ENCODE measurements around the gene DMP1.

DMP1 gene

GRCh38 chr4:87649980-87650379, at the start of gene DMP1:
Gene DMP1, plus strand, starts transcription at chr4:87650280. Its CDS starts 6,213 bp downstream, at chr4:87656493.
- DNase-seq (ENCODE audit: low read depth in 1 of 2, low spot score in 1 of 2), result no peak

GRCh38 chr4:87601361-87601760, 48.7 kb upstream of the DMP1 start:
- no peak for DNase-seq (ENCODE audit: low read depth in 1 of 2, low spot score in 1 of 2)

GRCh38 chr4:87608229-87608628, 41.9 kb upstream of the DMP1 start, which contains the start of gene DSPP:
Gene DSPP, plus strand, starts transcription at chr4:87608529. Its CDS starts 2,380 bp downstream, at chr4:87610909.
- no peak for DNase-seq (ENCODE audit: low read depth in 1 of 2, low spot score in 1 of 2)

GRCh38 chr4:87614292-87614890, 35.7 kb upstream of the DMP1 start:
- DNase-seq (ENCODE audit: low read depth in 1 of 2, low spot score in 1 of 2), result no peak

GRCh38 chr4:87616268-87616667, 33.8 kb upstream of the DMP1 start:
- DNase-seq (ENCODE audit: low read depth in 1 of 2, low spot score in 1 of 2), result no peak

- DNase-seq (ENCODE audit: low read depth in 1 of 2, low spot score in 1 of 2), result no peak
These were observed 30.0 kb upstream of the DMP1 start for GRCh38 chr4:87620086-87620485.

GRCh38 chr4:87620491-87620890, 29.6 kb upstream of the DMP1 start:
- DNase-seq (ENCODE audit: low read depth in 1 of 2, low spot score in 1 of 2), result no peak

GRCh38 chr4:87622303-87622702, 27.8 kb upstream of the DMP1 start:
- no peak for DNase-seq (ENCODE audit: low read depth in 1 of 2, low spot score in 1 of 2)

GRCh38 chr4:87624698-87625097, 25.4 kb upstream of the DMP1 start:
- DNase-seq (ENCODE audit: low read depth in 1 of 2, low spot score in 1 of 2), result no peak

GRCh38 chr4:87631668-87632067, 18.4 kb upstream of the DMP1 start:
- no peak for DNase-seq (ENCODE audit: low read depth in 1 of 2, low spot score in 1 of 2)

- no peak for DNase-seq (ENCODE audit: low read depth in 1 of 2, low spot score in 1 of 2)
These were observed 17.6 kb upstream of the DMP1 start for GRCh38 chr4:87632469-87632868.

- DNase-seq (ENCODE audit: low read depth in 1 of 2, low spot score in 1 of 2), result no peak
These were observed 16.8 kb upstream of the DMP1 start for GRCh38 chr4:87633243-87633642.

GRCh38 chr4:87644286-87644685, 5.8 kb upstream of the DMP1 start:
- DNase-seq (ENCODE audit: low read depth in 1 of 2, low spot score in 1 of 2), result no peak

- no peak for DNase-seq (ENCODE audit: low read depth in 1 of 2, low spot score in 1 of 2)
These were observed 858 bp downstream of the DMP1 start for GRCh38 chr4:87650938-87651337.

- DNase-seq (ENCODE audit: low read depth in 1 of 2, low spot score in 1 of 2), result no peak
These were observed 1.9 kb downstream of the DMP1 start for GRCh38 chr4:87651941-87652340.

GRCh38 chr4:87654487-87655044, 4.5 kb downstream of the DMP1 start:
- DNase-seq (ENCODE audit: low read depth in 1 of 2, low spot score in 1 of 2), result no peak

- no peak for DNase-seq (ENCODE audit: low read depth in 1 of 2, low spot score in 1 of 2)
These were observed 7.4 kb downstream of the DMP1 start for GRCh38 chr4:87657525-87657924.

GRCh38 chr4:87659247-87659931, 9.3 kb downstream of the DMP1 start:
- no peak for DNase-seq (ENCODE audit: low read depth in 1 of 2, low spot score in 1 of 2)

GRCh38 chr4:87662871-87663270, 12.8 kb downstream of the DMP1 start:
- no peak for DNase-seq (ENCODE audit: low read depth in 1 of 2, low spot score in 1 of 2)

GRCh38 chr4:87669373-87669772, 19.3 kb downstream of the DMP1 start:
- DNase-seq (ENCODE audit: low read depth in 1 of 2, low spot score in 1 of 2), result no peak

GRCh38 chr4:87677731-87678130, 27.7 kb downstream of the DMP1 start:
- no peak for DNase-seq (ENCODE audit: low read depth in 1 of 2, low spot score in 1 of 2)

GRCh38 chr4:87679449-87680169, 29.5 kb downstream of the DMP1 start:
- DNase-seq (ENCODE audit: low read depth in 1 of 2, low spot score in 1 of 2), result no peak
